Astrocyte of the spinal cord (primary cell): ENCODE results near the gene LILRB5.
"Not testable (repeated sequence)": the region's sequence is repeated elsewhere in the genome, so short reads cannot be mapped to it uniquely, and the experiment has no call there.

Experiments used
- DNase-seq: peaks from one replicate; pipeline ENCODE4 v3.0.0; 2011; ENCODE audit warnings: low read depth, low spot score
- H3K4me3 ChIP-seq: 2 replicates; pipeline ENCODE4 v1.5.1; 2011; ENCODE audit warnings: low read depth, mild to moderate bottlenecking, low read length, moderate library complexity
- CTCF ChIP-seq: IDR thresholded peaks from 2 replicates; pipeline ENCODE4 v1.5.1; 2012; ENCODE audit warnings: low read depth, mild to moderate bottlenecking, low read length, inconsistent platforms
- in situ Hi-C: cut with HindIII; loops from 2 replicates; pipeline ENCODE4 v1.10.0; 2017; ENCODE audit warnings: low sequenced_read_pairs

LILRB5 gene

GRCh38 chr19:54273821-54274220 lies 16.7 kb upstream of the LILRB5 start:
- in situ Hi-C loops = no loop called here

GRCh38 chr19:54272181-54272580 lies 15.1 kb upstream of the LILRB5 start:
- DNase-seq, in situ Hi-C loops, H3K4me3 ChIP-seq: not testable (repeated sequence)

More at GRCh38 chr19:54273821-54274220, 16.7 kb upstream of the LILRB5 start:
- no peak for DNase-seq
- TF ChIP-seq CTCF = no peak
- no peak overlapping the region for H3K4me3 ChIP-seq

GRCh38 chr19:54271587-54271986 lies 14.5 kb upstream of the LILRB5 start:
- in situ Hi-C loops = not testable (repeated sequence)

GRCh38 chr19:54271106-54271505 lies 14.0 kb upstream of the LILRB5 start:
- no peak for TF ChIP-seq CTCF
- no peak overlapping the region for H3K4me3 ChIP-seq
- in situ Hi-C loops = no loop called here
- no peak for DNase-seq

More at GRCh38 chr19:54271587-54271986, 14.5 kb upstream of the LILRB5 start:
- not testable (repeated sequence) for H3K4me3 ChIP-seq, DNase-seq

- no peak overlapping the region for H3K4me3 ChIP-seq
- TF ChIP-seq CTCF = no peak
- in situ Hi-C loops = no loop called here
- DNase-seq = no peak
Observed at GRCh38 chr19:54268936-54269335, 11.9 kb upstream of the LILRB5 start.

- TF ChIP-seq CTCF = peak; percentile 73
- in situ Hi-C loops = no loop called here
- no peak overlapping the region for H3K4me3 ChIP-seq
- DNase-seq = peak; percentile 55
Observed at GRCh38 chr19:54266133-54266532, 9.1 kb upstream of the LILRB5 start.

- H3K4me3 ChIP-seq = no peak overlapping the region
- DNase-seq = no peak
- in situ Hi-C loops = no loop called here
- no peak for TF ChIP-seq CTCF
Observed at GRCh38 chr19:54262470-54262869, 5.4 kb upstream of the LILRB5 start.

- TF ChIP-seq CTCF = no peak
- H3K4me3 ChIP-seq = no peak overlapping the region
- in situ Hi-C loops = no loop called here
- DNase-seq = no peak
Observed at GRCh38 chr19:54262066-54262465, 5.0 kb upstream of the LILRB5 start.
